Stimulated activated CD4-positive, alpha-beta T cell treated with anti-CD3 and anti-CD28 coated beads, Interleukin-4, amount 100 ng/mL, for 1 hour (primary cell): Measurements from ENCODE around the gene ENOX1.

Source experiments
- DNase-seq: peaks from one replicate; pipeline ENCODE4 v3.0.0-alpha.2; 2020

The ENOX1 gene

DNA sequence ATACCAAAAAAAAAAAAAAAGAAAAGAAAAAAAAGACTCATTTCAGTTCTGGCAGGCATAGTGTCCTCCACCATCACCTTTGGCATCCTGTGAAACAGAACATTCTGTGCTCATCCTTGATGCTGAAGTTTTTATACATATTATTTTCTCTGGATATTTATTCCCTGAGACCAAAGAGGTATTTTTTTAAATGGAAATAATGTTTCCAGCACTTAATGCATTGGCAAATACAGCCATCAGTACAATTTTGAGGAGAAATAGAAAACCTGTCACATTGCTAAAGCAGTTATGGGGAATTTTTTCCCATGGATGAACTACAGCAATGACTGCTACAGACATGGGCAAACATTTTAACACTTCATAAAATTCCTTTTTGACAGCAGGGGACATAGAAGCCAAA is 451.0 kb downstream of the ENOX1 start:
- no peak for DNase-seq

DNA sequence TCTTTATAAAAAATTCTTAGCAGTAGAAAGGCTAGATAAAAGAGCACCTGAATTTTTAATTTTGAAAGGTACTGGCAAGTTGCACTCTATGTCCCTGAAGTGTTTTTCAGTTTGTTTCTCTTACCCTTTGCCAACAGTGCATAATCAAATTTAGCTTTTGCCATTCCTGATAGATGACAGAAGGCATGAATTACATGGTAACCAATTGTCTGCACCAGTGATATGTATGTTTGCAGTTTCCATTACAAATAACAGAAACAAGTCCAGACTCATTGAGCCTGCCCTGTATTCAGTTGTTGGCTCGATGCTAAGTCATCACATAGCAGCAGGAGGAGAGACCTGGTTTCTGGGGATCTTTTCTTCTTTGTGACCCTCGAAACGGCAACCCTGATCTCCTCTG is 453.6 kb downstream of the ENOX1 start:
- DNase-seq: no peak

DNA sequence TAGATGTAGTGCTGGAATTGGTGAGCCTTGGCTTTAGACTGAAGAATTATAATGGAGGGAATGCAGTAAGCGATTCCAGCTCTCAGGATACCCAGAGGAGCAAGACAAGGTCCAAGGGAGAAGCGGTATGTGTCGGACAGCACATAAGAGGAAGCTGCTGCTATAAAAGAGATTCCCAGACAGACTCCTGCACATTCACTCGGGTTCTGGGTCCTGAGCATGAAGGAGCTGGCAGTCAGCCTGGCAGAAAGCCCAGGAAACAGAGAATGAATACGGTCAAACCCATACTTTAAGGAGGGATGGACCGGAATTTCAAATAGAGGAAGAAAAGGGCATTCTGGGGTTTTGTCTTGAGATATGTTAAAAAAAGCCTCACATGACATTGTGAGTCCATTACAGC is 455.1 kb downstream of the ENOX1 start:
- DNase-seq: no peak

DNA sequence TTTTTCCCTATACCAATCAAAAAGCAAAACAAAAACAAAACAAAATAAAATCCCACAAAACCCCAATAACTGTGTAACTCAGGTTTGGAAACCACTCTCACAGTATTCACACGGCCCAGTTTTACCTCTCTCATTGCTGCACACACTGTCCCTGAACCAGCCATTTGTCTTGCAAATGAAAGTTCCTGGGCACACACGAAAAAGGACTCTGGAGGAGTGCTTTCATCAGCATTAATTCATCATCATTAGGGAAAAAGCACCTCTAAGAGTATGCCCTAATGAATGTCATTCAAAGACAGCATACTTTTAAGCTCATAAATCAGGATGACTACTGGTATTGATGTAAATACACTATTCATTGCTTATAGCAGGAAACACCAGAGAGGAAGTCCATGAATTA is 457.1 kb downstream of the ENOX1 start:
- no peak for DNase-seq

DNA sequence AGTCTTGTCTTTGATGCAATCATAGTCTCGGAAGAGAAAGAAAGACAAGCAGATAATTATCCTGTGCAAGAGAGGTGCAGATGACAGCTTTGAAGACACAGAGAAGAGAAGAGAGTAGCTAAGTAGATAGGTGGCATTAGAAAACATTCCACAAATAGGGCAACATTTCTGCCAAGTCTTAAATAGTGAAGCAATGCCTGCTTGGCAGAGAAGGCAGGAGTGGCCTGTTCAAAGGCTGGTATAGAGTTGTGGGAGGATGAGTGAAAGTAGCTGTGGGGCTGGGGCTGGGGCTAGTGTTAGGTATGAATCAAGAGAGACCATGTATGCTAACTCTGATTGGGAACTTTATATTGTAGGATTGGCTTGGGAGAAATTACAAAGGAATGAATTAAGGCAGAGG is 457.9 kb downstream of the ENOX1 start:
- DNase-seq: no peak

DNA sequence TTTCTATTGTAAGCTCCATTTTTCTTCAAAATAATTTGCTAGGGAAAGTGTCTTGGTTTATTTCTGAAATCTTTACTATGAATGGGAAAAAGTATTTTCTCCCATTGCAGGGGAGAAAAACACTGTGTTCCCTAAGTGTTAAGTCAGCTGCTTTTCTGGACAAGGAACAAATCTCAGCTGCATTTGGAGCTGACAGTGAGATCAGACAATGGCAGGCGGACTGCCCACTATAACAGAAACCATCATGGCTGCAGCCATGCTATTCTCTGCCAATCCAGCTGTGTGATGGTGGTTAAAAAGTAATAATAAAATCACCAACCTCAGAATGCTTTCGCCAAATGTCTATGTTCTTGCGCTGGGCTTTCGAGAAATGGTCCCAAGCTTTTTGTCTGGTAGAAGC is 460.7 kb downstream of the ENOX1 start:
- no peak for DNase-seq

DNA sequence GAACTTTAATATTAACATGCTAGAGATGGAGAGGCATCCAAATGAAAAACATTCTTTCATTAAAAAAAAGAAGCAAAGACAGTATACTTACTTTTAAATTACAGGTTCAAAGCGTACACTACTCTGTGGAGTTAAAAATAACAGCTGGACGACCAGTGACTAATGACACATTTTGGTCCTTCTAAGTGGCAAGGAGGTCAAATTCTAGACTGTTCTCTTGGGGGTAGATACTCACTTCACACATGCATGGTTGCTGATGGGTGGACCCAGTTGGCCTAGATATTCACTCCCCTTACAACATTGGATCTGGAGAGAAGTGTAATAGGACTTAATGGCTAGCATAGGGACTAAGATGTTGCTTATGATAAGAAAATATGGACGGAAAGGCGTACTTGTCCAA is 461.1 kb downstream of the ENOX1 start:
- no peak for DNase-seq

DNA sequence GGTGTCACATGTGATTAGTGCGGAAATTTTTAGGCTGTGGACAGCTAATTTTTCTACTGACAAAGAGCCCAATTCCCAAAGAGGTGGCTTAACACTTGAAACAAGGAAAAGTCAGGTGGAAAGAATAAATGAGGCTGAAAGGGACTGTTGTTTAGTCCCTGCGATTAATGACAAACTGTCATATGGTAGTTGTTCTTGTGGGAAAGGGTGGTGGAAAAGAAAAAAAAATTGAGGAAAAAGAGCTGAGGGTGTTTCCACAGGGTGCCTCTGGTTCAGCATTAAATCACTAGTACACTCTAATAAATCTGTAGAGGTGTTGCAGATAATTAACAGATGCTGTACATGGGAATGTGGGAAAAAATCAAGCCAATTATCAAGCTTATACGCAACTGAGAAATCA is 462.6 kb downstream of the ENOX1 start:
- no peak for DNase-seq

DNA sequence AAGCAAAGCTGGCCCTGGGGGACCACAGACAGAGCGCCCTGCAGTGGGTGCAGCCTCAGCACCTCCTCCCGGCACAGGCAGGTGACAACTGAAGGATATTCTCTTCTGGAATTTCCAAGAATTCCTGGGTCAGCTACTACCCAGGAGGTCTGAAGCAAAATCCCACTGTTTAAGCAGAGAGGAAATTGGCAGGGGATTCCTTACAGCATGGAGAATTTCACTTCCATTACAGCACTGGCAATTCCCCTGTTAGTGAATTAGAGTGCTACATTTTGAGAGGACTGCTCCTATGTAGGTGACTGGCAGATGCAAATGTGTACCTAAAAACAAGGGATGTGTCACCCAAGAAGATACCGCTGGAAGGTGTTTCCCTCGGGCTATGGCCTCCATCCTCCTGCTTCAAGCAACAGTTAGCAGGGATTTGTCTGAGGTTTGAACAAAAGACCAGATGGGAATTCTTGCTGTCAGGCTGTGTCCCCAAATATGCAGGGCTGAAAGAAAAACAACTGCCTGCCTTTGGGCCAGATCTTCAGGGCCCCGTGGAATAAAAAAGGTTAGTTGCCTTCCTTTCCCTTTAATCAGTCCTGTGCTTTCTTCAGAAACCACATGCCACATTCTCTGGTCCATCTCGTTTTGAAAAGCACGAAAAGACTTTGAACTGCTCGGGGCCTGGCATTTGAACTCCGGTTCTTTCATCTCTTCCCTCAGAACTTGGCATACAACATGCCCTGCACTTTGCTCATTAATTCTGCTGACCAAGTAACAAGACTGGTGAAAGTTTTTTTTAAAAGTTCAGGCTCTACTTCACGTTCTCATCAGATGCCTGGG is 466.9 kb downstream of the ENOX1 start:
- no peak for DNase-seq

DNA sequence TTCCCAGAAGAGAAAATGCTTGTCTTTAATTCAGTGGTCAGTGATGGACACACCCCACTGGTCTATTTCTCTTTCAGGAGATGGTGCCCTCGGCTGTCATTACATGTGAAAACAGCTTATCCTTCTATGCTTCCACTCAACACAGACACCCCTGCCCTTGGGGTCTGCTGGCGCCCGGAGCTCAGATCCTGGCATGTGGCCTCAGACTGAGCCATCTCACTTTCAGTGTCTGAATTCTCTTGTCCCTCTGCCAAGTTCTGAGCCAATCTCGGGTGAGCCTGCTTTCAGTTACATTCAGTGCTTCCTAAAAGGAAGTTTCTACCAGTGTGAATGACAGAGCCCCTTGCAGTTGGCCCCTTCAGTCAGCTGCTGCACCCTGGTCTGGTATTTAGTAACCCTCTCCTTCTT is 469.8 kb downstream of the ENOX1 start:
- DNase-seq: no peak

DNA sequence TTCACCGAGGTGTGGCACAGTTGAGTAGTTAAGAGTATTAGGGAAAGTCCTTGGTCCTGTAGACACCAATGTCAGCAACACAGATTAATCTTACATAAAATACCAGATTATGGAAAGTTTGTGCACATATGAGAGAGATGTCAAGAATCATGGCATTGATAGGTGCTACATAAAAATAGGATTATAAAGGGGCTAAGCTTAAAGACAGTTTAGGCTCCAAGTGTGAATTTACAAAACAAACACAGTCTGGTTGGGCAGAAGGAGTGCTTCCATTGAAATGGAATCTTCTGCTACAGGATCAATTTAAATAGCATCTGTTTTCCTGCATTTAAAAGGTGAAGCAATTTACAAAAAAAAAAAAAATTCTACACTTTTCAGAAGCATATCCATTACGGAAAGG is 470.5 kb downstream of the ENOX1 start:
- DNase-seq: no peak

DNA sequence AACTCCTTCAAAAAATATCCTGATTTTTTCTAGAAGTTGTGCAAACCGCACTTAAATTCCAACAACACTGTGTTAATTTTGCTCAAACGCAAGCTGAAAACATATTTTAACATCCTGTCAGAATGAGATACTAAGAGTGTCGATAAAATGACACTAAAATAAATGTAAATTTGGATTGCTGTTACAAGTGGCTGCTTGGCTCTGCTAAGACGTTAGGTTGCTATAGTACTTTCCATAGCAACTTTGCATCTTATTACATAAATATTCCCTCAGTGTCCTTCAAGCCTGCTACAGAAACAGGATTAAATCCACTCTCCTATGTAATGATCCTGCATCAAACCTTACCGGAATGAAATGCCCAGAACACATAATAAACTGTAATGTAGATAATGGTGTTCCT is 471.2 kb downstream of the ENOX1 start:
- DNase-seq: no peak

DNA sequence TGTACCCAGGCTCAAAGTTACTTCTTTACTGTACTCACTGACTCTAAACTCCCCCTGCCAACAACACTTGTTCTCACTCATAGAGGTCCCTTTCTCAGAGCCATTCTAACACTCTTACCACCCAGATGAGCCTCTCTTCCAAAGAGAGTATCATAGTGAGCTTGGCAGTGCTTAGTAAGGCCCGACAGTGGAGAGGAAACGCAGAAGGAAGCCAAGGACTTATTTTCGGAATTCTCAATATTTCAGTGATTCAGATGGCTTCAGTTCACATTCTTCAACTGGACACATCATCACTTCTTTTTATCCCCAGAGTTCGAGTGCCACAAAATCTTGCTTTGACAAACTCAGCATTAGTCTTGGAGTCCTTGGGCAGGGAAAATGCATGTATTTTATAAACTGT is 477.5 kb downstream of the ENOX1 start:
- no peak for DNase-seq

DNA sequence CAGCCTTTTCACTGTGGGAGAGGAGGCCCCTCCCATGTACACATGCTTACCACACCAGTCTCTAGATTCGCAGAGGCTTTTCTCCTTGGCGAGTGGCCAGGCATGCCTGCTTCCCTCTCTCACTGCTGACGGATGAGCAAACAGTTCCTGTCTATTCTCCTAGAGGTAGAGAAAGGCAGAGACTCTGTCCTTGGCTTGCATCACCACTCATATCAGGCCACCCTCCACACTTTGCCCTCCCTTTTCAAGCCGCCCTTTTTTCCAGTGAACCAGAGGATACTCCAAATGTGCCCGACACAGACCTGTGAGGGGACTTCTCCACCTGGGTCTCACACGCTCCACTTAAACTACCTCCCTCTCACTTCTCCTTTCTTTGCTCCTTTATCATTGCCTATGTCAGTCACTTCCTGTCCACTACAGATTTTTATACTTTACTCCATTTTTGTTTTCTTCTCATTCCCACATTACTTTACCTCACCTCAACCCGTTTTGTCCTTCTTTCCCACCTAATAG is 478.8 kb downstream of the ENOX1 start:
- no peak for DNase-seq

DNA sequence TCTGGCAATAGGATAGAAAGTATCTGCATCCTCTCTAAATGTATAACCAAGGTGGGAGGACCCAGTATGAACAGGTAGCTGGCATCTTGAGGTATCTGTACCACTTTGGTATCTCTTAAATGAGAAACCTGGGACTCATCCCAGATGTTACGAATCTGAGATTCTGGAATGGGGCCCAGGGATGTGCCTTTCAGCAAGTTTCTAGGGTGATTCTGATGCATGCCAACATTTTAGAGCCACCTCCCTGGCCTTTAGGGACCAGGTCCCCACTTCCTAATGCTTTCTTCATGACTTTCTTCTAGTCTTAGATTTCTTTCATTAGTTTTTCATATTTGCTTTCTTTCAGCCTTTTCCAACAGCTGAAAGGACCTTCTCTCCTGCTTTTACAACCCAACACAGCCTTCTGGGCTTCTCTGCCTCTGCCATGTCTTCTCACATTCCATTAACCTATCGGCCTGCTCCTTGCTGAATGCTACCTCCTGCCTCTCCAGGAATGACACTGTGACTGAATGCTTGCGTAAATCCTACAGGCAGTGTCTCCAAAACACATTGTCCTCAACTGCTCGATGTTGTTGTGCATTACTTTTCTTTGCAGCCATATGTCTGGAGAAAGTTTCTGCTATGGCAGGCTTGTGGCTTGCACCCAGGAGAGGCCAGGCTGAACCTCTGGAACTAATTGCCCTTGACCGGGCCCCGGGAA is 479.4 kb downstream of the ENOX1 start:
- no peak for DNase-seq

DNA sequence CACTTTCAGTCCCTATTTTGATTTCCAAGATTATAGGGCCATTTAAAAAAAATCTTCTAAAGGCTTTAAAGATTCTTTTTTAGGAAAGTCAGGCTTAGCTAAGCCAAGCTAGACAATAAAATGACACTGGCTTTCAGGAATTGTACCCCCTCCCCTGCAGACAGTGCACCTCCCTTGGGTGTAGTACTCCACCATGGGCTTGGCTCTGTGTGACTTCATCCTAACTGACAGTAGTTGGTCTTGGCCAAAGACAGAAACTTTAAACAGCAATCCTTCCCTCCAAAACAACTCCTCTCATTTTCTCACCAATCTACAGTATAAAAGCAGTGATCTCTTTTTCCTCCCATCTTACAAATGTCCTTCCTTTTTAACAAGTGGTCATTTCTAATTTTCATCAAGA is 480.4 kb downstream of the ENOX1 start:
- no peak for DNase-seq

DNA sequence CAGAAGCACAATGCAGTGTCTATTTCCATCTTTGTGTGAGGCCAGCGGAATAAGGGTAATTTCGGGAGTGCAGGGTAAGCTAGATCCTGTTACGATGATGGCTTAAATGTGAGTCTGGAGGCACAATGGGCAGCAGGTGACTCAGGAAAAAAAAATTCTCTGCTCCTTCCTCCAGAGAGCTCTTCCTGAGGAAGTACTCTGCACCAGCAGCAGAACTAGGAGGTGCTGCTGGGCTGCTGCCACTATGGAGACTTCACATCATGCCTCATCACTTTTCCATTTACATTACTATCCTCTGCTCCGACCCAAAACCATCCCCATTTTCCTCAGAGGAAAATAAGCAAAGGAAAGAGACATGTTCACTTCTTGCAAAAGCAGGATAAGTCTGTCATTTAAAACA is 481.4 kb downstream of the ENOX1 start:
- no peak for DNase-seq

DNA sequence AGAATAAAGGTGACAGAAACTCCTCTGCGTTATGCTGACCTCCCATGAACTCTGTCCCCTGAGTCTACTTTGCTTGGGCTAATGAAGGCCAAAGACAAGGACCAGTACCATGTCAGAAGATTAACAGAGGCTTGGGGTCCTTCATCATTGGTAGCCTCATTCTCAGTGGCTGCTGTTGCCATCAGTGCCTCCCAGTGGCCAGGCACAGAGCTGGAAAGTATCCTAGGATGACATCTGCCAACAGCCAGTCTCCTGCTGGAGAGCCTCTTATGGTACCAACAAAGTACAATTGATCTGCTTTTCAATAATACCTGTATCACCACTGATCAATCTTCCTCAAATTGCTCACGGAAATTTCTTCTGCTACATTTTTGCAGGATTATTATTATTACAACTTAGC is 481.8 kb downstream of the ENOX1 start:
- DNase-seq: no peak

DNA sequence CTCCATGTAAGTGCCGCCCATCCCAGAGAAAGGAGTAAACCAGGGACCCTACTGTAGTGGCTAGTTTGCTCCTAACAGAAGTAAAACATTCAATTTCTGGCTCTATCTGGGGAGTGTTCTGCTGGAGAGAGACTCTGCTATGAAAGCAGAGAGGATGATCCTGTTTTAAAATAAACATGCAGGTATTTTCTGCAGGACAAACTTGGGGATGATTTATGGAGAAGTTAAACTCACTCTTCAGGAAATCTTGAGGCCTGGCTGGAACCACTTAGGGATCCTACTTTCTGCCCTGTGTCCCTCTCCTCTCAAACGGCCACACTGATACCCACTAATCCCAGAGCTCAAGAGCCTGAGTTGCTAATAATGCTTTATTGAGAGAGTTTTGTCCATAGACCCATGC is 482.3 kb downstream of the ENOX1 start:
- DNase-seq: no peak

DNA sequence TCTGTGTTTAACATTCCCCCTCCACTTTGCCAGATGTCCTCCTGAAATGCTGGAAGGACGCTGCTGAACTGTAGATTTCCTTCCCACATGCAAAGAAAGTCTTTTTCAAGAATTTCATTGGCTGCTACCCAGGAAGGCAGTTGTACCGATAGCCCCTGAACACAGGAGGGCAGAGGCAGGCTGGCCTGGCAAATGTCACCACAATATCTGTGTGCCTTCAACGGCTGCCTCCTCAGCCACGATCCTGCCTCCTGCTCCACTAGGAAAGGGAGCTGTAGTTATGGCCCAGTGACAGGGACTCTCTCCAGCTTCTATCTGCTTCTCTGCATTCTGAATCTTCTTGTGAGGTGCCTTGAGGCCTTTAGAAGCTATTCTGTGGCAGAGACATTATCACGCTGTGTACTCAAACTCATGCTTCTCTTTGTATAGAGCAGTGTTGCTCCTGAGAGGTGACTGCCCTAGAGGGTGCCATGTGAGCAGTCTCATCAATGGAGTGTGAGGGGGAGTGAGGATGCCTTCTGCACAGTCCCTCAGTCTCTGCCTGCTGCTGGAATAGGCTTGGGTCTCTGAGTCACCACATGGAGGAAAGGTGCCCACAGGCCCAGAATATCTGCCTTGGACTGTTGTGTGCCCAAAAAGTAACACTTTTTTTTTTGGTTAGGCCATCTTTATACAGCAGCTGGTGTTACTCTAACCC is 483.6 kb downstream of the ENOX1 start:
- no peak for DNase-seq

DNA sequence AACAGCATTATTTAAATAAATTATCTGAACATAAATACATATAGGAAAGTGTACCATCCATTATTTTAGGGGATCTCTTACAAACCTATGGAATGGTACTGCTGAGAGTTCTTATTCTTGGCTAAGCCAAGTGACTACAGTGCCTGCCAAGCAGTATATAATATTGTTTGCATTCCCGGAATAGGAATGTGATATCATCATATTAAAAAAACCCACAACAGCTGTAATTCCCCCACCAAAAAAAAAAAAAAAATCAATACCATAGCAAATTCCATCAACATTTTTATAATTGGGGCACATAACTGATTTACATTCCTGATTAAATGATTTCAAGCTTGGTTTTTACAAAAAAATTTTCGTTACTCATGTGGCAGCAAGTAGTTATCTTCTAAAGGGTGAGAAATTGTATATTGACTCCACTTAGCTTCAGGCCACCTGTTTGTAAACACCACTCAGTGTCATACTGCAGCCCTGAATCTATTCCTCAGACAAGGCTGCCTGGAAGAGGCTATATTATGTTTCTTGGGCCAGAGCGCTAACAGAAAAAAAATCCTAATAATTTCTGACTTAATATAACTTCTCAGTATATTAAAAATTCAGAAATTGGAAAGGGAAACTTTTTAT is 485.3 kb downstream of the ENOX1 start:
- no peak for DNase-seq

DNA sequence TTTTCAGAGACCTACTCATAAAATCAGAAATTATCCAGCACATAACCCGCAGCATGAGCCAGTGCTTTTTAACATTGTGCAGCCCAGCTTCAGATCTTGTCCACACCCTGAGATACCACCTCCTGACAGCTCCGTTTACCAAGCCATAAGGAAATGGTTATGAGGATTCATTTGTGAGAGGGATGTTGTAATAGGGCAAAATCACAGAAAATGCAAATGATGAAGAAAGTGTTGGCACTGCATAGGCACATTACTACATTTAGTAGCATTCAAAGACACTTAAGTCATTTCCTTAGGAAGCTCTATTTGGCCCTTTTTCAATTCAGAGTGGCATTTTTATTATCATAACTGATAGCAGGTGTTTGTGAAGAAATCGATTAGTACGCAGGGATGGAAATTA is 485.9 kb downstream of the ENOX1 start:
- DNase-seq: no peak

DNA sequence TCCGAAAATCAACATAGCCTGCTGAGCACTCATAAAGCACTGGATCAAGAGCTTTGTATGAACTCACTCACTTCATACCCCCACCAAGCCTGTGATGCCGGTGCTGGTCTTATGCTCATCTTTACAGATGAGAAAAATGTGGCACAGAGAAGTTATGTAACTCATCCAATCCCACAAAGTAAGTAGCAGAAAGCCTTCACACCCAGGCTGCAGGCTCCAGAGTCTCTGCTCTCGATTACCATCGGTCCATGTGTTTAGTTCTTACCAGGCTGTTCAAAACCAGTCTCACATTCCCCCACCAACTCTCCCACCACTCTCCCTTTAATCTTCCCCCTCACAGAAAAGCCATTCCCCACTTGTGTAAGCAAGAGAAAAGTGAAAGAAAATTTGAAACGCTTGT is 487.4 kb downstream of the ENOX1 start:
- DNase-seq: no peak
